Mucosa of descending colon (tissue), 3 donors: ENCODE data around the gene ITPKB. TPM values are rescaled to one million over a fixed set of nuclear protein-coding genes. Genes with fewer than 3 reads are reported as not detected.

Experiments
- ATAC-seq: fragments of 200-7000 bp; cut with Tn5 transposase; one replicate; pipeline ENCODE4 v1.9.1; 2020; ENCODE audit warnings: mild to moderate bottlenecking, moderate library complexity
- DNase-seq, 3 donors: peaks; one replicate each; pipeline ENCODE4 v3.0.0-alpha.2; 2020
- H3K36me3 ChIP-seq: fragments of 200-600 bp; one replicate; pipeline ENCODE4 v1.8.0; 2021; ENCODE audit warnings: low read depth, mild to moderate bottlenecking
- H3K4me1 ChIP-seq: fragments of 200-600 bp; one replicate; pipeline ENCODE4 v1.8.0; 2021; ENCODE audit warnings: low read depth, mild to moderate bottlenecking
- H3K4me3 ChIP-seq: fragments of 200-600 bp; one replicate; pipeline ENCODE4 v1.8.0; 2021; ENCODE audit warnings: mild to moderate bottlenecking
- H3K9me3 ChIP-seq: fragments of 200-600 bp; one replicate; pipeline ENCODE4 v1.8.0; 2021; ENCODE audit warnings: mild to moderate bottlenecking
- intact Hi-C, 2 donors: fragments of 100-400 bp; cut with DNase I in 1 of 2; cut with micrococcal nuclease in 1 of 2; formaldehyde crosslinking; loops; one replicate each; pipeline versions ENCODE4 v1.11.0 to v1.11.1; 2022; cut with DNase I, micrococcal nuclease
- total RNA-seq, 3 donors: library from RNA; stranded (reverse); fragmentation: NEBNext Ultra II Directional in 2 of 3; extraction: Animal tissue kit (Norgen Biotek cat#: 25700) in 2 of 3; gene quantifications; one replicate each; pipeline versions ENCODE4 v1.2.1 to v1.2.4, GENCODE V29; 2021 to 2023
- TF ChIP-seq, protein P1 (sequence below): fragments of 200-600 bp; IDR thresholded peaks from one replicate; pipeline ENCODE4 v1.8.0; 2022; ENCODE audit warnings: antibody characterized with exemption, mild to moderate bottlenecking
- donor health status: DM: no; HTN: no; CAD: no; lungs with moderate emphysema.
- donor health status: DM: no; HTN: no; CAD: no.
- donor health status: DM: no; HTN: yes; CAD: no.

Gene ITPKB
- total RNA-seq, 3 donors from 2014 or later = 9.5 to 90.3 (median 11.7) TPM

DNA sequence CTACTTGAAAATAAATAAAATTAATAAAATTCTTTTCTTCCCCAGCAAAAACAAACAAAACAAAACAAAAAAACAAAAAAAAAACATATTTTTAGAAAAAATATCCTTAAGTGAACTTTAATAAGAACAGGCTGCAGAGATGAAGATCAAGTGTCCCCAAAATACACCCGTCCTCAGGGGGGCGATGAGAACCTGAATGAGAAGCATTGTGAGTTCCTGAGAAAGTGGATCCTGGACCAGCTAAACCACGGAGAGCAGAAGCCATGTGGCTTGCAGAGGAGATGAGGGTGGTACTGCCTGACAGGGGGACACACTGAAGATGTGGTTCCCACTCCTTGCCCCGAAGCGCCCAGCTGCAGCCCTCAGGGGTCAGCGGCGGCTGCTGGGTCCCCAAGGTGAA is 89.3 kb downstream of the ITPKB start:
- ATAC-seq (no peak), DNase-seq (peak in 1 of 3 donors; percentile 29)
- Histone ChIP-seq H3K36me3 (no peaks in the 10 kb centered on the region), H3K4me3 (no peak overlapping the region), H3K9me3 (no peaks in the 10 kb centered on the region), H3K4me1 (peaks cover 4% of the 10 kb centered on the region)
- TF ChIP-seq, protein P1, sequence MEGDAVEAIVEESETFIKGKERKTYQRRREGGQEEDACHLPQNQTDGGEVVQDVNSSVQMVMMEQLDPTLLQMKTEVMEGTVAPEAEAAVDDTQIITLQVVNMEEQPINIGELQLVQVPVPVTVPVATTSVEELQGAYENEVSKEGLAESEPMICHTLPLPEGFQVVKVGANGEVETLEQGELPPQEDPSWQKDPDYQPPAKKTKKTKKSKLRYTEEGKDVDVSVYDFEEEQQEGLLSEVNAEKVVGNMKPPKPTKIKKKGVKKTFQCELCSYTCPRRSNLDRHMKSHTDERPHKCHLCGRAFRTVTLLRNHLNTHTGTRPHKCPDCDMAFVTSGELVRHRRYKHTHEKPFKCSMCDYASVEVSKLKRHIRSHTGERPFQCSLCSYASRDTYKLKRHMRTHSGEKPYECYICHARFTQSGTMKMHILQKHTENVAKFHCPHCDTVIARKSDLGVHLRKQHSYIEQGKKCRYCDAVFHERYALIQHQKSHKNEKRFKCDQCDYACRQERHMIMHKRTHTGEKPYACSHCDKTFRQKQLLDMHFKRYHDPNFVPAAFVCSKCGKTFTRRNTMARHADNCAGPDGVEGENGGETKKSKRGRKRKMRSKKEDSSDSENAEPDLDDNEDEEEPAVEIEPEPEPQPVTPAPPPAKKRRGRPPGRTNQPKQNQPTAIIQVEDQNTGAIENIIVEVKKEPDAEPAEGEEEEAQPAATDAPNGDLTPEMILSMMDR = no peak
- intact Hi-C loops = loop anchor here in 1 of 2 donors (5.0 to 10.0 kb wide), 2 partner anchors 85 to 178 kb away; partner anchors contain the start of gene ITPKB

DNA sequence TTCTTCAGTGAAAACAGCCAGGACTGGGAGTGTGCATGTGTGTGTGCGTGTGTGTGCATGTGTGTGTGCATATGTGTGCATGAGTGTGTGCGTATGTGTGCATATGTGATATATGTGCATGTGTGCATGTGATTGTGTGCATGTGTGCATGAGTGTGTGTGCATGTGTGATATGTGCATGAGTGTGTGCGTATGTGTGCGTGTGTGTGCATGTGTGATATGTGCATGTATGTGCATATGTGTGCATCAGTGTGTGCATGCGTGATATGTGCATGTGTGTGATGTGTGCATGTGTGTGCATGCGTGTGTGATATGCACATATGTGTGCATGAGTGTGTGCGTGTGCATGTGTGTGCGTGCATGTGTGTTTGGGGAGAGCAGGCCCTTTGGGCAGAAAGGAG is 89.8 kb downstream of the ITPKB start:
- TF ChIP-seq, protein P1 = no peak
- DNase-seq = no peak
- no peak for ATAC-seq
- no peaks in the 10 kb centered on the region for H3K36me3 ChIP-seq
- H3K4me1 ChIP-seq = peaks cover under 1% of the 10 kb centered on the region
- H3K9me3 ChIP-seq = no peaks in the 10 kb centered on the region
- H3K4me3 ChIP-seq = no peak overlapping the region
- intact Hi-C loops = no loop called here

DNA sequence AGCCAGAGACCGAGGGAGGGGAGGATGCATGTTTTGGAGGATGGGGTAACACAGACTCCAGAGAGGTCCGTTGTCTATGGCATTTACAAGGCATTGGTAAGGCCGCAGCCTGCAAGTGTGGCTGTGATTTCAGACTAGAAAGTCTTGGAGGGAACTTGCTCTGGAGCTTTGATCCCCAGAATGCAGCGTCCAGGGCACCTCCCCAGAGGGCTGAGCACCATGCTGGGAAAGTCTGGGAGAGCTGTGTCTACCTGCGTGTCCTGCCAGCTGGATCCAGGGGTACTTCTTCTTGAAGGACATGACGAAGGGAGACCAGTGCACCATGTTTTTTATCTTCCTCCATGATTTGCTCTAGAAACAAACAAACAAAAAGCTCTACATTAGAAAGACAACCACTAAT is 90.7 kb downstream of the ITPKB start:
- DNase-seq (peak in 1 of 3 donors; percentile 12), ATAC-seq (no peak)
- Histone ChIP-seq H3K4me1 (no peaks in the 10 kb centered on the region), H3K4me3 (no peak overlapping the region), H3K9me3 (no peaks in the 10 kb centered on the region), H3K36me3 (no peaks in the 10 kb centered on the region)
- TF ChIP-seq, protein P1 = no peak
- intact Hi-C loops = no loop called here

DNA sequence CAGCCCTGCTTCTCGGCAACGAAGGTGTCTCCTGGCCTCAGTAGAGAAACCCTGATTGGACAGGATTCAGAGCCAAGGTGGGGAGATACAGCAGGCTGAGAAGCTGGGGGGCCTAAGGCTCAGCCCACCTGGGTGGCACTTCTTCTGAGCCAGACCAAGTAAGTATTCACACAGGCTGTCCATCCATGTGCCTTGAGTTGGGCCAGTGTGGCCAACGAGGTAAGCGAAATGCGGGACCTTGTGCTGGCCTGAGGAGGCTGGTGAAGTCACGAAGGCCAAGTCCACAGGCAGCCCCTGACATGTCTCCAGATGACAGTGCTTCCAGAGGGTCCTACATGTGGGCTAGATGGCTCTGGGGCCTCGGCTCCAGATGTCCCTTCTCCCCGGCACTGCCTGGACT is 91.4 kb downstream of the ITPKB start:
- H3K36me3 ChIP-seq = no peaks in the 10 kb centered on the region
- H3K9me3 ChIP-seq = no peaks in the 10 kb centered on the region
- no peak for ATAC-seq
- intact Hi-C loops = no loop called here
- no peak overlapping the region for H3K4me3 ChIP-seq
- TF ChIP-seq, protein P1 = no peak
- peak in 2 of 3 donors; percentile 14 to 35 for DNase-seq
- H3K4me1 ChIP-seq = peaks cover 5% of the 10 kb centered on the region

DNA sequence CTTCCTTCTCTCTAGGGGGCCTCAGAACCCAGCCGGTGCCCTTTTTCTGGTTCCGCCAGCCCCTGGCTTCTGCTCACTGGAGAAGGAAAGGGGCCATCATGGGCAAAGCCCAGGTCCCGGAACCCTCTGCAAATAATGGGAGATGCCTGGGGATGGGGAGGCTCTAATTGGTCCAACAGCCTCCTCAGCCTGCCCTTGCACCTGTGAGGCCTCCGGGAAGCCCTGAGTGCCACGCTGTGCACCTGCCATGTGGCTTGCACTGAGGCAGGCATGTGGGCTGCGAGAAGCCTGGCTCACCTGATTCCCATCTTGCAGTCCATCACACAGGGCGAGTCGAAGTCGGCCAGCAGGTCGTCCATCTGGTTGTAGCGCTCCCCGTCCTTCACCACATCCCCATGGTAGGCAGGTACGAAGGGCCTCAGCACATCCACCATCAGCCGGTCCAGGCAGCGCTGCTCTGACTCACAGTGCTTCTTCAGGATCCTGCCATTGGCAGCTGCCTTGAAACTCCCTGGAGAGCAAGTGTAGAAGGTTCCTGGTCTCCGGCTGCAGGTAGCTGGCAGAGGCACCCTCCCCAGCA is 92.1 kb downstream of the ITPKB start:
- DNase-seq (peak in 2 of 3 donors; percentile 17 to 43), ATAC-seq (no peak)
- TF ChIP-seq, protein P1 = no peak
- intact Hi-C loops = no loop called here
- no peaks in the 10 kb centered on the region for H3K36me3 ChIP-seq
- H3K4me3 ChIP-seq = no peak overlapping the region
- H3K9me3 ChIP-seq = no peaks in the 10 kb centered on the region
- peaks cover 5% of the 10 kb centered on the region for H3K4me1 ChIP-seq
